ENCODE results near the gene SNCAIP. TPM values are rescaled to one million over a fixed set of nuclear protein-coding genes. Genes with fewer than 3 reads are reported as not detected.

Gene SNCAIP
- total and polyA plus RNA-seq, 2 of the 4 experiments (the other 2 are of a cell fraction), result 15.3 to 19.0 TPM

DNA sequence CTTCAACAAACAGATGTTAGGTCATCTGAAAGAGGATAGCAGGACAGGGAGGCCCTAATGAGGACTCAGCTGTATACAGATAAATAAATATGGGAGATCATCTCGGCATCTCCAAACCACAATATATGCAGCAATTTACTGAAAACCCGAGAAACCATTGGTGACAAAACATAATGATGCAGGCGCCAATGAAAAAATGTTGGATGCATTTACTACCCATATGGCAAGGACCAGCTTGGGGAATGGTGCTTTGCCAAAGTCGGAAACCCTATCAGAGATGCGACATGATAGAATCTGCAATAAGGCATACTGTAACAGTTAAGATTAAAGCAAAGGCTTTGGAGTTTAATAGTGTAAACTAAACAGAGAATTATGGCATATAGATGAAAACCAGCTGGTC is 92.0 kb downstream of the SNCAIP start:
- Histone ChIP-seq H3K23ac (ENCODE audit: low read depth, low read length) (no peak overlapping the region), H3K9me1 (ENCODE audit: insufficient read depth, low read length) (no peaks in the 10 kb centered on the region), H3K9me3 (ENCODE audit: control insufficient read depth, insufficient read depth, low read length) (no peaks in the 10 kb centered on the region), H3K27ac (ENCODE audit: insufficient read depth, low read length) (peak overlapping the region; percentile 76; the same call in 1 of the 2 replicates), H3K36me3 (ENCODE audit: control insufficient read depth, insufficient read depth, low read length) (no peaks in the 10 kb centered on the region), H2BK20ac (ENCODE audit: low read depth, low read length) (no peak overlapping the region; the same call in 1 of the 2 replicates), H3K18ac (ENCODE audit: low read depth, low read length) (peak overlapping the region; percentile 60; the same call in 1 of the 2 replicates), H3K4me2 (ENCODE audit: low read depth, low read length) (peak overlapping the region; percentile 84), H3K4me3 (ENCODE audit: insufficient read depth, low read depth, low read length) (peak overlapping the region; percentile 10; the same call in 1 of the 2 replicates), H2AK5ac (ENCODE audit: low read depth, low read length) (no peak overlapping the region), H4K20me1 (ENCODE audit: insufficient read depth, low read length) (no peaks in the 10 kb centered on the region), H2BK15ac (ENCODE audit: low read depth, low read length) (0 out of 3 replicates have a peak overlapping the region, but pooled peaks have one; percentile 50), H4K8ac (ENCODE audit: low read depth in 2 of 2, low read length in 2 of 2) (0 out of 4 replicates have a peak overlapping the region, but pooled peaks of 1 of the 2 experiments have one; percentile 29), H4K5ac (ENCODE audit: low read depth, low read length) (no peak overlapping the region; the same call in 1 of the 2 replicates), H2AFZ (replicated peaks; ENCODE audit: low read length, poor library complexity) (peak overlapping the region; percentile 15), H2AK9ac (replicated peaks; ENCODE audit: low read depth, low read length, poor library complexity) (no peak overlapping the region), H3K4me1 (ENCODE audit: control insufficient read depth, insufficient read depth, low read length) (peaks cover 7% of the 10 kb centered on the region; the same call in 1 of the 2 replicates), H3K27me3 (ENCODE audit: control insufficient read depth, insufficient read depth, low read length) (no peaks in the 10 kb centered on the region), H3K4ac (ENCODE audit: low read depth, low read length) (no peak overlapping the region), H3K14ac (replicated peaks; ENCODE audit: low read depth, low read length) (no peak overlapping the region; the same call in 1 of the 2 replicates), H3K56ac (ENCODE audit: extremely low read depth, insufficient read depth, low read length) (no peak overlapping the region), H3K9ac (ENCODE audit: low read depth, low read length) (0 out of 2 replicates have a peak overlapping the region, but pooled peaks have one; percentile 22), H2BK120ac (ENCODE audit: low read depth, low read length) (peak overlapping the region; percentile 38; the same call in 1 of the 2 replicates), H4K91ac (ENCODE audit: insufficient read depth, low read depth, low read length) (no peak overlapping the region), H2BK5ac (ENCODE audit: low read depth, low read length, poor library complexity, severe bottlenecking) (no peak overlapping the region), H3K79me1 (ENCODE audit: low read depth in 1 of 2, low read length in 2 of 2) (0 out of 4 replicates have a peak, but pooled peaks cover 0 to 3% of the 10 kb centered on the region in 2 experiments)
- CTCF ChIA-PET, result interaction anchor here (0.6 to 1.5 kb wide), 4 partner anchors 11 to 339 kb away, joined by 3 to 6 read pairs (median 6); no protein-coding TSS in a partner anchor
- dilution Hi-C loops (cut with HindIII; ENCODE audit: low sequenced_read_pairs, unreplicated experiment) (loop anchor here (25.0 kb wide), 1 partner anchor 217 kb away; no protein-coding TSS in a partner anchor), in situ Hi-C loops (cut with MboI; ENCODE audit: low sequenced_read_pairs) (loop anchor here (25.0 kb wide), 1 partner anchor 442 kb away; the partner anchor contains the start of gene SRFBP1), intact Hi-C loops (cut with micrococcal nuclease) (no loop called here)
- no TSS peak for BruUV-seq (replicated peaks)
- DNase-seq (peak; percentile 33), ATAC-seq (ENCODE audit: low read depth) (peak; percentile 56)
- POLR2A ChIA-PET (ENCODE audit: unreplicated experiment), result no interaction called here
- 60% methylated on average over 1 of the region's 5 CpGs; no CpG with 5 or more reads in 1 of the 2 experiments for WGBS, 2 experiments (ENCODE audit: extremely low coverage in 2 of 2, insufficient read length in 1 of 2)
- TF ChIP-seq MXI1 (IDR thresholded peaks at IDR 0.05; ENCODE audit: borderline replicate concordance, low read depth, low read length), result no peak
- TF ChIP-seq CHD1 (IDR thresholded peaks at IDR 0.05; ENCODE audit: low read depth, low read length), result no peak
- no peak for TF ChIP-seq RFX5 (IDR thresholded peaks at IDR 0.05; ENCODE audit: low read depth, low read length)
- no peak for TF ChIP-seq NFE2L2 (IDR thresholded peaks at IDR 0.05; ENCODE audit: low read depth, low read length)
- no peak for TF ChIP-seq RAD21 (IDR thresholded peaks at IDR 0.05; ENCODE audit: low read length)
- TF ChIP-seq, protein P1, sequence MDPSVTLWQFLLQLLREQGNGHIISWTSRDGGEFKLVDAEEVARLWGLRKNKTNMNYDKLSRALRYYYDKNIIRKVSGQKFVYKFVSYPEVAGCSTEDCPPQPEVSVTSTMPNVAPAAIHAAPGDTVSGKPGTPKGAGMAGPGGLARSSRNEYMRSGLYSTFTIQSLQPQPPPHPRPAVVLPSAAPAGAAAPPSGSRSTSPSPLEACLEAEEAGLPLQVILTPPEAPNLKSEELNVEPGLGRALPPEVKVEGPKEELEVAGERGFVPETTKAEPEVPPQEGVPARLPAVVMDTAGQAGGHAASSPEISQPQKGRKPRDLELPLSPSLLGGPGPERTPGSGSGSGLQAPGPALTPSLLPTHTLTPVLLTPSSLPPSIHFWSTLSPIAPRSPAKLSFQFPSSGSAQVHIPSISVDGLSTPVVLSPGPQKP (IDR thresholded peaks at IDR 0.05; ENCODE audit: borderline replicate concordance, low read depth, low read length), result no peak
- no peak for TF ChIP-seq BHLHE40 (IDR thresholded peaks at IDR 0.05; ENCODE audit: low read depth, low read length)
- no peak for TF ChIP-seq SMC3 (IDR thresholded peaks at IDR 0.05; ENCODE audit: low read depth, low read length)
- TF ChIP-seq POLR2A (IDR thresholded peaks at IDR 0.05; ENCODE audit: low read depth, low read length), result no peak
- TF ChIP-seq MAFK (IDR thresholded peaks at IDR 0.05; ENCODE audit: low read depth, low read length), result no peak
- TF ChIP-seq, protein P2, sequence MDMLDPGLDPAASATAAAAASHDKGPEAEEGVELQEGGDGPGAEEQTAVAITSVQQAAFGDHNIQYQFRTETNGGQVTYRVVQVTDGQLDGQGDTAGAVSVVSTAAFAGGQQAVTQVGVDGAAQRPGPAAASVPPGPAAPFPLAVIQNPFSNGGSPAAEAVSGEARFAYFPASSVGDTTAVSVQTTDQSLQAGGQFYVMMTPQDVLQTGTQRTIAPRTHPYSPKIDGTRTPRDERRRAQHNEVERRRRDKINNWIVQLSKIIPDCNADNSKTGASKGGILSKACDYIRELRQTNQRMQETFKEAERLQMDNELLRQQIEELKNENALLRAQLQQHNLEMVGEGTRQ (IDR thresholded peaks at IDR 0.05; ENCODE audit: low read depth, low read length), result no peak
- TF ChIP-seq, protein P3, sequence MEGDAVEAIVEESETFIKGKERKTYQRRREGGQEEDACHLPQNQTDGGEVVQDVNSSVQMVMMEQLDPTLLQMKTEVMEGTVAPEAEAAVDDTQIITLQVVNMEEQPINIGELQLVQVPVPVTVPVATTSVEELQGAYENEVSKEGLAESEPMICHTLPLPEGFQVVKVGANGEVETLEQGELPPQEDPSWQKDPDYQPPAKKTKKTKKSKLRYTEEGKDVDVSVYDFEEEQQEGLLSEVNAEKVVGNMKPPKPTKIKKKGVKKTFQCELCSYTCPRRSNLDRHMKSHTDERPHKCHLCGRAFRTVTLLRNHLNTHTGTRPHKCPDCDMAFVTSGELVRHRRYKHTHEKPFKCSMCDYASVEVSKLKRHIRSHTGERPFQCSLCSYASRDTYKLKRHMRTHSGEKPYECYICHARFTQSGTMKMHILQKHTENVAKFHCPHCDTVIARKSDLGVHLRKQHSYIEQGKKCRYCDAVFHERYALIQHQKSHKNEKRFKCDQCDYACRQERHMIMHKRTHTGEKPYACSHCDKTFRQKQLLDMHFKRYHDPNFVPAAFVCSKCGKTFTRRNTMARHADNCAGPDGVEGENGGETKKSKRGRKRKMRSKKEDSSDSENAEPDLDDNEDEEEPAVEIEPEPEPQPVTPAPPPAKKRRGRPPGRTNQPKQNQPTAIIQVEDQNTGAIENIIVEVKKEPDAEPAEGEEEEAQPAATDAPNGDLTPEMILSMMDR (conservative IDR thresholded peaks at IDR 0.05; ENCODE audit: low read depth, low read length), result no peak
- TF ChIP-seq FOS (IDR thresholded peaks at IDR 0.05; ENCODE audit: low read depth, low read length), result no peak
- no peak for TF ChIP-seq RCOR1 (IDR thresholded peaks at IDR 0.05; ENCODE audit: insufficient replicate concordance, low read length)
- no peak for TF ChIP-seq MAZ (IDR thresholded peaks at IDR 0.05; ENCODE audit: borderline replicate concordance, low read depth, low read length)

All from IMR-90 (cell line).